CD14-positive monocyte (primary cell): ENCODE data around the gene TSPAN11. TPM values are rescaled to one million over a fixed set of nuclear protein-coding genes. Genes with fewer than 3 reads are reported as not detected.
A peak's percentile ranks its signal among the peaks of the same experiment; 100 is the strongest.

Source experiments
- DNase-seq, 3 donors: peaks; one replicate each; pipeline ENCODE4 v3.0.0-alpha.2; 2011 to 2022
- H2AFZ ChIP-seq: 2 replicates; pipeline ENCODE4 v1.6.0; 2012; ENCODE audit warnings: mild to moderate bottlenecking, low read depth, low read length, inconsistent platforms; ENCODE audit not compliant: insufficient read depth, poor library complexity, severe bottlenecking
- H3K27ac ChIP-seq, 2 donors: 1 replicate in 1 of 2; 2 replicates in 1 of 2; pipeline ENCODE4 v1.5.1; 2012 to 2013; ENCODE audit warnings: low read length in 2 of 2, control low read depth in 1 of 2, inconsistent platforms in 1 of 2, low read depth in 1 of 2, mild to moderate bottlenecking in 1 of 2
- H3K27me3 ChIP-seq, 2 donors: one replicate each; pipeline versions ENCODE4 v1.6.0 to v1.6.1; 2011 to 2013; ENCODE audit warnings: low read length in 2 of 2; ENCODE audit not compliant: control insufficient read depth in 2 of 2, insufficient read depth in 2 of 2
- H3K36me3 ChIP-seq, 2 donors: replicated peaks in 1 of 2; 1 replicate in 1 of 2; 2 replicates in 1 of 2; pipeline versions ENCODE4 v1.5.1 to v1.6.1; 2012 to 2013; ENCODE audit warnings: low read length in 2 of 2, control low read depth in 1 of 2, inconsistent platforms in 1 of 2, mild to moderate bottlenecking in 1 of 2; ENCODE audit not compliant: insufficient read depth in 2 of 2, control insufficient read depth in 1 of 2
- H3K4me1 ChIP-seq, 2 donors: 1 replicate in 1 of 2; 2 replicates in 1 of 2; pipeline versions ENCODE4 v1.5.1 to v1.6.1; 2012 to 2013; ENCODE audit warnings: low read length in 2 of 2, control low read depth in 1 of 2, inconsistent platforms in 1 of 2, mild to moderate bottlenecking in 1 of 2, moderate library complexity in 1 of 2; ENCODE audit not compliant: insufficient read depth in 2 of 2, control insufficient read depth in 1 of 2
- H3K4me2 ChIP-seq: replicated peaks from 2 replicates; pipeline ENCODE3; 2012; ENCODE audit warnings: low read length, moderate library complexity, mild to moderate bottlenecking; ENCODE audit not compliant: poor library complexity, severe bottlenecking; ENCODE audit errors: extremely low read depth
- H3K4me3 ChIP-seq, 3 experiments: fragments of 200-600 bp in 1 of 3; sonication (generic) in 1 of 3; replicated peaks in 1 of 3; 1 replicate in 2 of 3; 2 replicates in 1 of 3; pipeline ENCODE4 v1.5.1; 2011 to 2013; ENCODE audit warnings: low read length in 3 of 3, mild to moderate bottlenecking in 3 of 3, control low read depth in 2 of 3, low read depth in 2 of 3, inconsistent platforms in 1 of 3, moderate library complexity in 1 of 3
- H3K79me2 ChIP-seq: 2 replicates; pipeline ENCODE4 v1.6.0; 2012; ENCODE audit warnings: mild to moderate bottlenecking, control low read depth, inconsistent platforms, low read length, moderate library complexity; ENCODE audit not compliant: insufficient read depth
- H3K9ac ChIP-seq: 2 replicates; pipeline ENCODE4 v1.6.0; 2017; ENCODE audit warnings: low read length, mild to moderate bottlenecking; ENCODE audit not compliant: insufficient read depth, poor library complexity, severe bottlenecking
- H3K9me3 ChIP-seq, 2 donors: replicated peaks in 1 of 2; 1 replicate in 1 of 2; 2 replicates in 1 of 2; pipeline versions ENCODE4 v1.5.1 to v1.6.1; 2012 to 2013; ENCODE audit warnings: low read length in 2 of 2, control low read depth in 1 of 2; ENCODE audit not compliant: control insufficient read depth in 1 of 2, insufficient read depth in 1 of 2
- H4K20me1 ChIP-seq: 2 replicates; pipeline ENCODE4 v1.6.0; 2012; ENCODE audit warnings: mild to moderate bottlenecking, low read length, control low read depth, moderate library complexity; ENCODE audit not compliant: insufficient read depth
- H3K27ac Mint-ChIP-seq, 7 donors: one replicate each; pipeline ENCODE4 v1.8.0; 2020; ENCODE audit warnings: mild to moderate bottlenecking in 7 of 7, mixed read lengths in 7 of 7, moderate library complexity in 6 of 7, inconsistent platforms in 2 of 7
- H3K27me3 Mint-ChIP-seq, 3 donors: one replicate each; pipeline ENCODE4 v1.8.0; 2021 to 2022; ENCODE audit warnings: low read depth in 3 of 3, mild to moderate bottlenecking in 3 of 3, mixed read lengths in 3 of 3, moderate library complexity in 3 of 3, inconsistent platforms in 1 of 3
- H3K36me3 Mint-ChIP-seq, 2 donors: one replicate each; pipeline ENCODE4 v1.8.0; 2020; ENCODE audit warnings: mixed read lengths in 2 of 2, inconsistent platforms in 1 of 2, mild to moderate bottlenecking in 1 of 2
- H3K4me1 Mint-ChIP-seq: one replicate; pipeline ENCODE4 v1.8.0; 2020; ENCODE audit warnings: mild to moderate bottlenecking, mixed read lengths
- H3K4me3 Mint-ChIP-seq, 2 donors: one replicate each; pipeline ENCODE4 v1.8.0; 2020; ENCODE audit warnings: mild to moderate bottlenecking in 2 of 2, mixed read lengths in 2 of 2, moderate library complexity in 1 of 2
- H3K9me3 Mint-ChIP-seq, 7 donors: one replicate each; pipeline ENCODE4 v1.8.0; 2020 to 2022; ENCODE audit warnings: mixed read lengths in 7 of 7, mild to moderate bottlenecking in 6 of 7, moderate library complexity in 6 of 7, inconsistent platforms in 2 of 7
- CTCF ChIP-seq: fragments of 200-600 bp; IDR thresholded peaks from one replicate; pipeline ENCODE4 v1.8.0; 2022; ENCODE audit warnings: antibody characterized with exemption, mild to moderate bottlenecking
- WGBS: methylation state at CpG from one replicate; pipeline ENCODE4 v1.1.5; 2013; ENCODE audit warnings: missing lambda C conversion rate; ENCODE audit not compliant: insufficient coverage; 5-methylcytosine and 5-hydroxymethylcytosine counted together
- intact Hi-C, 2 donors: fragments of 100-400 bp; cut with micrococcal nuclease; formaldehyde crosslinking; loops; one replicate each; pipeline versions ENCODE4 v1.15.0 to v1.15.1; 2023
- polyA plus RNA-seq, 3 donors: library from polyadenylated mRNA; depleted of rRNA in 1 of 3; unstranded in 2 of 3; stranded (reverse) in 1 of 3; fragments of 300-500 nt in 2 of 3; fragments of >200 nt in 1 of 3; fragmentation: Illumina TruSeq in 2 of 3; gene quantifications; 1 replicate in 2 of 3; 2 replicates in 1 of 3; pipeline ENCODE4 v1.2.3, GENCODE V29; 2012 to 2021

TSPAN11 gene
- polyA plus RNA-seq, 3 donors, result not detected

GRCh38 chr12:30965613-30965985, 39.1 kb downstream of the TSPAN11 start:
- Histone ChIP-seq H3K27ac (no peak overlapping the region), H3K27me3 (no peaks in the 10 kb centered on the region), H3K4me1 (no peaks in the 10 kb centered on the region), H3K9ac (no peak overlapping the region), H4K20me1 (no peaks in the 10 kb centered on the region), H3K36me3 (no peaks in the 10 kb centered on the region), H2AFZ (no peak overlapping the region), H3K79me2 (no peaks in the 10 kb centered on the region), H3K9me3 (no peaks in the 10 kb centered on the region), H3K4me3 (no peak overlapping the region), H3K4me2 (no peak overlapping the region)
- intact Hi-C loops, result no loop called here
- no peaks in the 10 kb centered on the region for H3K9me3 Mint-ChIP-seq
- DNase-seq, result no peak
- H3K27ac Mint-ChIP-seq, result peak overlapping the region in 1 of 7 donors; percentile 10
- peaks cover 5 to 12% (median 8%) of the 10 kb centered on the region in 3 donors for H3K27me3 Mint-ChIP-seq
- TF ChIP-seq CTCF, result no peak
- H3K4me3 Mint-ChIP-seq, result no peak overlapping the region
- 98% methylated on average over 7 of the region's 11 CpGs for WGBS
- H3K36me3 Mint-ChIP-seq, result no peaks in the 10 kb centered on the region
- H3K4me1 Mint-ChIP-seq, result peaks cover 3% of the 10 kb centered on the region

- no peak for DNase-seq
- 80% methylated on average over 1 of the region's 3 CpGs for WGBS
- no peaks in the 10 kb centered on the region for H3K9me3 Mint-ChIP-seq
- no peaks in the 10 kb centered on the region for H3K79me2 ChIP-seq
- H3K4me3 ChIP-seq, result no peak overlapping the region
- no peaks in the 10 kb centered on the region for H3K27me3 ChIP-seq
- H3K27ac Mint-ChIP-seq, result no peak overlapping the region
- no peaks in the 10 kb centered on the region for H3K9me3 ChIP-seq
- peaks cover 7 to 15% (median 11%) of the 10 kb centered on the region in 3 donors for H3K27me3 Mint-ChIP-seq
- H3K4me2 ChIP-seq, result no peak overlapping the region
- no peak overlapping the region for H3K9ac ChIP-seq
- H3K36me3 ChIP-seq, result no peaks in the 10 kb centered on the region
- no peaks in the 10 kb centered on the region for H3K36me3 Mint-ChIP-seq
- no peak overlapping the region for H3K27ac ChIP-seq
- TF ChIP-seq CTCF, result no peak
- H4K20me1 ChIP-seq, result no peaks in the 10 kb centered on the region
- H3K4me1 ChIP-seq, result no peaks in the 10 kb centered on the region
- H2AFZ ChIP-seq, result no peak overlapping the region
- intact Hi-C loops, result no loop called here
- H3K4me3 Mint-ChIP-seq, result no peak overlapping the region
- H3K4me1 Mint-ChIP-seq, result peaks cover 3% of the 10 kb centered on the region
Observed at GRCh38 chr12:30967026-30967425, 40.5 kb downstream of the TSPAN11 start.
